Heart left ventricle (tissue), 13 donors: ENCODE data around the gene PPARG.

Experiments
- CTCF ChIP-seq, 12 donors: fragments of 200-600 bp; sonication (generic) in 4 of 12; IDR thresholded peaks; one replicate each; pipeline versions ENCODE4 v1.5.0 to v1.8.0; 2018 to 2022; ENCODE audit warnings: antibody characterized with exemption in 12 of 12, mild to moderate bottlenecking in 5 of 12
- POLR2A ChIP-seq, 2 donors: fragments of 450-650 bp; IDR thresholded peaks; one replicate each; pipeline ENCODE4 v1.6.1; 2017; ENCODE audit warnings: antibody characterized with exemption in 2 of 2, mild to moderate bottlenecking in 2 of 2, moderate library complexity in 2 of 2
- donor health status: ischemic (EF 13 %, LVEDD 7.1; RV severe dilation, severe dysfunction).
- donor health status: DM: no; HTN: yes; CAD: no.
- donor health status: DM: no; HTN: no; CAD: no.
- donor health status: ischemic (EF 25% LVEDD 6.9; RV normal size, moderate dysfunction).
- donor health status: ischemic (EF 25% LVEDD 5.7; RV mildly dilated, moderate dysfunction).
- donor health status: ischemic (EF 35%, LVEDD 5.7; RV mildly dilated, moderate dysfunction).
- donor health status: nonischemic (EF 11% LVEDD 7.7; RV severe dilation, severe dysfunction).
- donor health status: DM: yes; HTN: yes; CAD: no.
- donor health status: PGD.
- donor health status: ischemic (EF 29% LVEDD 5.4; RV normal size, mild dysfunction).
- donor health status: nonischemic (EF 23%, LVEDD 6.1; RV moderate dilation, normal function).

- TF ChIP-seq CTCF (IDR thresholded peaks at IDR 0.05), result no peak
- TF ChIP-seq POLR2A (IDR thresholded peaks at IDR 0.05), result no peak
Observed at GRCh38 chr3:12399226-12399625, 110.4 kb downstream of the PPARG start.
